GM18526 (cell line): ENCODE results near the gene SPATA31D4.

Experiments
- POLR2A ChIP-seq: IDR thresholded peaks from 3 replicates; pipeline ENCODE4 v1.6.1; 2011; ENCODE audit not compliant: insufficient read length; ENCODE audit errors: extremely low read depth

SPATA31D4 gene

GRCh38 chr9:81953096-81953495 is 24.9 kb downstream of the SPATA31D4 start:
- TF ChIP-seq POLR2A = no peak

GRCh38 chr9:81955625-81956024 is 27.4 kb downstream of the SPATA31D4 start:
- TF ChIP-seq POLR2A = no peak

- TF ChIP-seq POLR2A = no peak
These were observed 36.3 kb downstream of the SPATA31D4 start for GRCh38 chr9:81964218-81965171.

GRCh38 chr9:81968026-81968425 is 39.8 kb downstream of the SPATA31D4 start:
- TF ChIP-seq POLR2A = no peak

GRCh38 chr9:81969971-81970370 is 41.7 kb downstream of the SPATA31D4 start:
- no peak for TF ChIP-seq POLR2A

GRCh38 chr9:81971727-81972126 is 43.5 kb downstream of the SPATA31D4 start:
- TF ChIP-seq POLR2A = no peak

- TF ChIP-seq POLR2A = no peak
These were observed 46.5 kb downstream of the SPATA31D4 start for GRCh38 chr9:81974764-81975163.

- TF ChIP-seq POLR2A = no peak
These were observed 48.1 kb downstream of the SPATA31D4 start for GRCh38 chr9:81976351-81976750.

GRCh38 chr9:81979196-81979595 is 51.0 kb downstream of the SPATA31D4 start:
- no peak for TF ChIP-seq POLR2A

- TF ChIP-seq POLR2A = no peak
These were observed 52.3 kb downstream of the SPATA31D4 start for GRCh38 chr9:81980568-81980967.

- TF ChIP-seq POLR2A = no peak
These were observed 53.7 kb downstream of the SPATA31D4 start for GRCh38 chr9:81981883-81982282.
